HG03558 (cell line): Measurements from ENCODE around the gene XYLB.
"Not testable (repeated sequence)": the region's sequence is repeated elsewhere in the genome, so short reads cannot be mapped to it uniquely, and the experiment has no call there.

ENCODE experiments used
- ATAC-seq: cut with Tn5 transposase; IDR thresholded peaks from one replicate; pipeline ENCODE4 v1.9.1; 2021; ENCODE audit warnings: moderate number of reproducible peaks; ENCODE audit not compliant: unreplicated experiment; ENCODE audit errors: extremely low read depth

The XYLB gene

GRCh38 chr3:38382506-38383080, 36.0 kb downstream of the XYLB start:
- ATAC-seq = no peak

- ATAC-seq = no peak
These were observed 36.7 kb downstream of the XYLB start for GRCh38 chr3:38383156-38383875.

GRCh38 chr3:38386992-38387750, 40.6 kb downstream of the XYLB start:
- no peak for ATAC-seq

GRCh38 chr3:38387862-38388261, 41.3 kb downstream of the XYLB start:
- ATAC-seq = no peak

- no peak for ATAC-seq
These were observed 46.1 kb downstream of the XYLB start for GRCh38 chr3:38392604-38393163.

GRCh38 chr3:38396239-38396638, 49.7 kb downstream of the XYLB start:
- ATAC-seq = no peak

- ATAC-seq = no peak
These were observed 50.3 kb downstream of the XYLB start for GRCh38 chr3:38396861-38397260.

GRCh38 chr3:38397320-38397719, 50.7 kb downstream of the XYLB start:
- no peak for ATAC-seq

GRCh38 chr3:38401246-38401962, 54.8 kb downstream of the XYLB start:
- no peak for ATAC-seq

GRCh38 chr3:38404286-38404685, 57.7 kb downstream of the XYLB start:
- ATAC-seq = no peak

- ATAC-seq = no peak
These were observed 65.0 kb downstream of the XYLB start for GRCh38 chr3:38411591-38411990.

- ATAC-seq = not testable (repeated sequence)
These were observed 74.2 kb downstream of the XYLB start for GRCh38 chr3:38420758-38421157.

- no peak for ATAC-seq
These were observed 75.2 kb downstream of the XYLB start for GRCh38 chr3:38421679-38422336.

GRCh38 chr3:38426798-38427426, 80.3 kb downstream of the XYLB start:
- not testable (repeated sequence) for ATAC-seq

- not testable (repeated sequence) for ATAC-seq
These were observed 86.5 kb downstream of the XYLB start for GRCh38 chr3:38432871-38433658.

GRCh38 chr3:38433661-38434060, 87.1 kb downstream of the XYLB start:
- ATAC-seq = not testable (repeated sequence)

GRCh38 chr3:38438436-38439069, 92.0 kb downstream of the XYLB start:
- ATAC-seq = not testable (repeated sequence)

GRCh38 chr3:38443205-38443604, 96.6 kb downstream of the XYLB start:
- not testable (repeated sequence) for ATAC-seq
